Mesothelial cell of epicardium (in vitro differentiated cells): Measurements from ENCODE around the gene MARCHF3. TPM values are rescaled to one million over a fixed set of nuclear protein-coding genes. Genes with fewer than 3 reads are reported as not detected.

Source experiments
- DNase-seq, 2 experiments: peaks; one replicate each; pipeline ENCODE4 v3.0.0; 2021; ENCODE audit warnings: low spot score in 2 of 2; ENCODE audit not compliant: unreplicated experiment in 2 of 2
- H3K27ac Mint-ChIP-seq: 2 replicates; pipeline ENCODE4 v1.8.0; 2021; ENCODE audit warnings: mixed read lengths
- H3K27me3 Mint-ChIP-seq: 2 replicates; pipeline ENCODE4 v1.8.0; 2021; ENCODE audit warnings: low read depth, mixed read lengths
- H3K36me3 Mint-ChIP-seq: 2 replicates; pipeline ENCODE4 v1.8.0; 2021; ENCODE audit warnings: mixed read lengths
- H3K4me1 Mint-ChIP-seq: 2 replicates; pipeline ENCODE4 v1.8.0; 2021; ENCODE audit warnings: mixed read lengths
- H3K4me3 Mint-ChIP-seq: 2 replicates; pipeline ENCODE4 v1.8.0; 2021; ENCODE audit warnings: mild to moderate bottlenecking, moderate library complexity, mixed read lengths
- H3K9me3 Mint-ChIP-seq: 2 replicates; pipeline ENCODE4 v1.8.0; 2021; ENCODE audit warnings: mixed read lengths
- CTCF ChIP-seq: fragments of 200-600 bp; sonication (generic); IDR thresholded peaks from one replicate; pipeline ENCODE4 v1.5.0; 2021; ENCODE audit warnings: antibody characterized with exemption; ENCODE audit not compliant: unreplicated experiment
- total RNA-seq: library from RNA; stranded (reverse); gene quantifications from 3 replicates; pipeline ENCODE4 v1.2.1, GENCODE V29; 2021

Gene MARCHF3
- total RNA-seq, 1 donor from 2014 or later = 9.4 TPM

- TF ChIP-seq CTCF = no peak
- Mint-ChIP-seq H3K4me1 (peaks cover 37% of the 10 kb centered on the region), H3K9me3 (no peaks in the 10 kb centered on the region), H3K27ac (no peak overlapping the region), H3K36me3 (no peaks in the 10 kb centered on the region), H3K27me3 (no peaks in the 10 kb centered on the region), H3K4me3 (no peak overlapping the region)
- DNase-seq = no peak
These were observed 148.3 kb downstream of the MARCHF3 start for GRCh38 chr5:126881821-126882600.

- Mint-ChIP-seq H3K9me3 (no peaks in the 10 kb centered on the region), H3K4me3 (no peak overlapping the region), H3K4me1 (peaks cover 44% of the 10 kb centered on the region), H3K36me3 (no peaks in the 10 kb centered on the region), H3K27me3 (no peaks in the 10 kb centered on the region), H3K27ac (no peak overlapping the region)
- no peak for TF ChIP-seq CTCF
- no peak for DNase-seq
These were observed 151.7 kb downstream of the MARCHF3 start for GRCh38 chr5:126878634-126879033.

- no peaks in the 10 kb centered on the region for H3K36me3 Mint-ChIP-seq
- peak overlapping the region; percentile 10 for H3K27ac Mint-ChIP-seq
- no peak for DNase-seq
- H3K27me3 Mint-ChIP-seq = no peaks in the 10 kb centered on the region
- TF ChIP-seq CTCF = no peak
- H3K4me1 Mint-ChIP-seq = peaks cover 39% of the 10 kb centered on the region
- H3K4me3 Mint-ChIP-seq = no peak overlapping the region
- H3K9me3 Mint-ChIP-seq = no peaks in the 10 kb centered on the region
These were observed 152.3 kb downstream of the MARCHF3 start for GRCh38 chr5:126878085-126878484.

- H3K9me3 Mint-ChIP-seq = no peaks in the 10 kb centered on the region
- H3K36me3 Mint-ChIP-seq = no peaks in the 10 kb centered on the region
- TF ChIP-seq CTCF = no peak
- no peak for DNase-seq
- peaks cover 37% of the 10 kb centered on the region for H3K4me1 Mint-ChIP-seq
- H3K27me3 Mint-ChIP-seq = no peaks in the 10 kb centered on the region
- peak overlapping the region; percentile 14 for H3K27ac Mint-ChIP-seq
- H3K4me3 Mint-ChIP-seq = no peak overlapping the region
These were observed 152.8 kb downstream of the MARCHF3 start for GRCh38 chr5:126877602-126878001.

- Mint-ChIP-seq H3K36me3 (no peaks in the 10 kb centered on the region), H3K4me1 (peaks cover 37% of the 10 kb centered on the region), H3K27ac (peak overlapping the region; percentile 92), H3K27me3 (peaks cover 2% of the 10 kb centered on the region), H3K9me3 (no peaks in the 10 kb centered on the region), H3K4me3 (no peak overlapping the region)
- no peak for TF ChIP-seq CTCF
- peak in 1 of 2 experiments; percentile 64 for DNase-seq
These were observed 155.0 kb downstream of the MARCHF3 start for GRCh38 chr5:126875303-126875785.
